HepG2 (cell line): ENCODE measurements around the gene TRMU. TPM values are rescaled to one million over a fixed set of nuclear protein-coding genes. Genes with fewer than 3 reads are reported as not detected.

Experiments
- BRCA1 ChIP-seq: sonication (generic); formaldehyde crosslinking; IDR thresholded peaks from 2 replicates; pipeline ENCODE4 v1.4.0; 2020; ENCODE audit warnings: missing genetic modification reagents
- FOXC1 ChIP-seq: sonication (generic); formaldehyde crosslinking; IDR thresholded peaks from 2 replicates; pipeline ENCODE4 v1.8.0; 2022; ENCODE audit warnings: mild to moderate bottlenecking, missing genetic modification reagents, borderline replicate concordance
- FOXO1 ChIP-seq: sonication (generic); formaldehyde crosslinking; IDR thresholded peaks from 2 replicates; pipeline ENCODE4 v1.4.0; 2020; ENCODE audit warnings: missing genetic modification reagents
- GMEB2 ChIP-seq: IDR thresholded peaks from 2 replicates; pipeline ENCODE4 v1.6.1; 2016; ENCODE audit warnings: missing biosample characterization, missing genetic modification reagents, low read depth
- IRF1 ChIP-seq: sonication (generic); formaldehyde crosslinking; IDR thresholded peaks from 2 replicates; pipeline ENCODE4 v1.4.0; 2020; ENCODE audit warnings: low read depth, mild to moderate bottlenecking, missing genetic modification reagents
- IRF2 ChIP-seq: IDR thresholded peaks from 2 replicates; pipeline ENCODE4 v1.6.1; 2018; ENCODE audit warnings: missing genetic modification reagents, missing compliant biosample characterization
- JUN ChIP-seq: sonication (generic); formaldehyde crosslinking; IDR thresholded peaks from 2 replicates; pipeline ENCODE4 v1.4.0; 2020; ENCODE audit warnings: mild to moderate bottlenecking, missing genetic modification reagents
- KAT8 ChIP-seq: IDR thresholded peaks from 2 replicates; pipeline ENCODE4 v1.6.1; 2016; ENCODE audit warnings: missing genetic modification reagents, missing compliant biosample characterization
- KDM5B ChIP-seq: sonication (generic); formaldehyde crosslinking; IDR thresholded peaks from 2 replicates; pipeline ENCODE4 v1.4.0; 2020; ENCODE audit warnings: missing genetic modification reagents, mild to moderate bottlenecking, borderline replicate concordance
- PATZ1 ChIP-seq: sonication (generic); formaldehyde crosslinking; IDR thresholded peaks from 2 replicates; pipeline ENCODE4 v1.4.0; 2020; ENCODE audit warnings: missing genetic modification reagents
- PPARG ChIP-seq: conservative IDR thresholded peaks from 2 replicates; pipeline ENCODE4 v1.6.1; 2016; ENCODE audit warnings: missing biosample characterization, missing genetic modification reagents
- SKI ChIP-seq: fragments of 450-650 bp; IDR thresholded peaks from one replicate; pipeline ENCODE4 v1.6.1; 2018; ENCODE audit warnings: mild to moderate bottlenecking; ENCODE audit not compliant: partially characterized antibody
- SNAPC4 ChIP-seq: sonication (generic); formaldehyde crosslinking; IDR thresholded peaks from 2 replicates; pipeline ENCODE4 v1.4.0; 2020; ENCODE audit warnings: mild to moderate bottlenecking, missing genetic modification reagents
- TOE1 ChIP-seq: sonication (generic); formaldehyde crosslinking; IDR thresholded peaks from 2 replicates; pipeline ENCODE4 v1.4.0; 2020; ENCODE audit warnings: mild to moderate bottlenecking, missing genetic modification reagents
- TRIM22 ChIP-seq: fragments of 450-650 bp; IDR thresholded peaks from 2 replicates; pipeline ENCODE4 v1.6.1; 2017
- ZNF101 ChIP-seq: sonication (generic); formaldehyde crosslinking; IDR thresholded peaks from 2 replicates; pipeline ENCODE4 v1.4.0; 2020; ENCODE audit warnings: mild to moderate bottlenecking, low read depth, missing genetic modification reagents, borderline replicate concordance
- ZNF343 ChIP-seq: sonication (generic); formaldehyde crosslinking; IDR thresholded peaks from 2 replicates; pipeline ENCODE4 v1.4.0; 2020; ENCODE audit warnings: mild to moderate bottlenecking, missing genetic modification reagents
- ZNF563 ChIP-seq: sonication (generic); formaldehyde crosslinking; IDR thresholded peaks from 2 replicates; pipeline ENCODE4 v1.8.0; 2022; ENCODE audit warnings: mild to moderate bottlenecking, moderate library complexity, missing genetic modification reagents
- polyA plus RNA-seq, 8 experiments: library from polyadenylated mRNA; depleted of rRNA in 3 of 8; stranded (reverse) in 7 of 8; unstranded in 1 of 8; fragments of >200 nt; fragmentation: Illumina TruSeq in 4 of 8; extraction: Trizol in 4 of 8; gene quantifications; 2 replicates each; pipeline versions ENCODE4 v1.2.1 to v1.2.3, GENCODE V29; 2011 to 2016; ENCODE audit warnings: low read depth in 4 of 8, missing spikeins in 1 of 8, mixed read lengths in 1 of 8; ENCODE audit not compliant: insufficient read depth in 1 of 8
- total RNA-seq, 5 experiments: library from RNA; depleted of rRNA; stranded (reverse); fragments of >200 nt; fragmentation: Illumina TruSeq; extraction: Trizol; gene quantifications; 2 replicates each; pipeline ENCODE4 v1.2.3, GENCODE V29; 2016; ENCODE audit warnings: low read depth in 1 of 5

The TRMU gene
- total and polyA plus RNA-seq, 2 of the 13 experiments (the other 11 are each of a cell fraction or from before 2014, with no cell fraction given): 31.0 to 50.2 TPM

- no peak for TF ChIP-seq ZNF101
- peak; percentile 86 for TF ChIP-seq KDM5B (CRISPR knock-in tag)
- peak; percentile 59; the same call in 1 of the 2 replicates for TF ChIP-seq GMEB2 (CRISPR knock-in tag)
- peak; percentile 53; the same call in 1 of the 2 replicates for TF ChIP-seq ZNF563 (CRISPR knock-in tag)
- no peak for TF ChIP-seq TRIM22
- no peak for TF ChIP-seq TOE1 (CRISPR knock-in tag)
- no peak; the same call in 1 of the 2 replicates for TF ChIP-seq FOXO1 (CRISPR knock-in tag)
- TF ChIP-seq IRF1: no peak
- TF ChIP-seq BRCA1 (CRISPR knock-in tag): 0 out of 2 replicates have a peak, but pooled peaks have one; percentile 38
- TF ChIP-seq PPARG (CRISPR knock-in tag): peak; percentile 15; the same call in 1 of the 2 replicates
- no peak for TF ChIP-seq JUN (CRISPR knock-in tag)
- TF ChIP-seq KAT8 (CRISPR knock-in tag): peak; percentile 85
- TF ChIP-seq PATZ1: no peak
- peak; percentile 17 for TF ChIP-seq SKI
- peak; percentile 54; the same call in 1 of the 2 replicates for TF ChIP-seq ZNF343 (CRISPR knock-in tag)
- TF ChIP-seq SNAPC4: peak; percentile 74; the same call in 1 of the 2 replicates
- TF ChIP-seq FOXC1 (CRISPR knock-in tag): peak; percentile 87
- peak; percentile 21 for TF ChIP-seq IRF2 (CRISPR knock-in tag)
Measured at GRCh38 chr22:46296257-46297150, 39.0 kb upstream of the TRMU start, which contains the start of gene GTSE1 (continued).
